ENCODE results near the gene RNH1.
"Not testable (repeated sequence)": the region's sequence is repeated elsewhere in the genome, so short reads cannot be mapped to it uniquely, and the experiment has no call there.

RNH1 gene

DNA sequence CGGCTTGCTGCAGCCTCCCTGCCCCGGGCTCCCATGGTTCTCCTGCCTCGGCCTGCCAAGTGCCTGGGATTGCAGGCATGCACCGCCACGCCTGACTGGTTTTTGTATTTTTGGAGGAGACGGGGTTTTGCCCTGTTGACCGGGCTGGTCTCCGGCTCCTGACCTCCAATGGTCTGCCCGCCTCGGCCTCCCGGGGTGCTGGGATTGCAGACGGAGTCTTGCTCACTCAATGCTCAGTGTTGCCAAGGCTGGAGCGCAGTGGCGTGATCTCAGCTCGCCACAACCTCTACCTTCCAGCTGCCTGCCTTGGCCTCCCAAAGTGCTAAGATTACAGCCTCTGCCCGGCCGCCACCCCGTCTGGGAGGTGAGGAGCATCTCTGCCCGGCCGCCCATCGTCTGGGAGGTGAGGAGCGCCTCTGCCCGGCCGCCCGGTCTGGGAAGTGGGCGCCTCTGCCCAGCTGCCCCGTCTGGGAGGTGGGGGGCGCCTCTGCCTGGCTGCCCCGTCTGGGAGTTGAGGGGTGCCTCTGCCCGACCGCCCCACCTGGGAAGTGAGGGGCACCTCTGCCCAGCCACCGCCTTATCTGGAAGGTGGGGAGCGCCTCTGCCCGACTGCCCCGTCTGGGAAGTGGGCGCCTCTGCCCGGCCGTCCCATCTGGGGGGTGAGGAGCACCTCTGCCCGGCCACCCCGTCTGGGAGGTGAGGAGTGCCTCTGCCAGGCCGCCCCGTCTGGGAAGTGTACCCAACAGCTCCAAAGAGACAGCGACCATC lies 10.1 kb upstream of the RNH1 start:
- DNase-seq: not testable (repeated sequence)

DNA sequence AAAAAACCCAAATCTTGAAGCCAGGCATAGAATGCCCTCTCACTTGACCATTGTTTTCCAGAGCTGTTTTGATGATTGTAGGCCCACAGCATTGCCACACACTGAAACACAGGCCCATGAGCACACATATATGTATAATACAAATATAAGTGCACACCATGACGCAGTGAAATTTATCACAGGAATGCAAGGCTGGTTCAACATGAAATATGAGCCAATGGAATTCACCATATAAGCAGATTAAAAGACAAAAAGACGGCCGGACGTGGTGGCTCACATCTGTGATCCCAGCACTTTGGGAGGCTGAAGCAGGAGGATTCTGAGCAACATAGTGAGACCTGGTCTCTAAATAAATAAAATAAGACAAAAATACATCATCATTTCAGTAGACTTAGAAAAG lies 9.4 kb upstream of the RNH1 start:
- DNase-seq: no peak

DNA sequence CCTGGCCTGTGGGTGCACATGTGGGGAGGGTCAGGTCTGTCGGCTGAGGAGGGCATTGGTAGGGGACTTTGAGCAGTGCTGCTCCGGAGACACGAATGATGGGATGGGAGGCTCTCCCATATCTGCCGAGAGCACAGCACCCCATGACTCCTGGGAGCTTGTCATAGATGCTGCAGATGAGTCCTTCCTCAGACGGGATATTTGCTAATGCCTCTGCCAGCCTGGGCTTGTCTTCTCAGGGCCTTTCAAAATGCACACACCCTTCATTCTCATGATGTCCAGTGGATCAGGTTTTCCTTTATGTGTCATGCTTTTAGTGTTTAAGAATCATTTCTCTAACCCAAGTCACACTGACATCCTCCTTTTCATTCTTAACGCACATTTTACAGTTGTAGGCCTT lies 8.1 kb upstream of the RNH1 start:
- DNase-seq: no peak

DNA sequence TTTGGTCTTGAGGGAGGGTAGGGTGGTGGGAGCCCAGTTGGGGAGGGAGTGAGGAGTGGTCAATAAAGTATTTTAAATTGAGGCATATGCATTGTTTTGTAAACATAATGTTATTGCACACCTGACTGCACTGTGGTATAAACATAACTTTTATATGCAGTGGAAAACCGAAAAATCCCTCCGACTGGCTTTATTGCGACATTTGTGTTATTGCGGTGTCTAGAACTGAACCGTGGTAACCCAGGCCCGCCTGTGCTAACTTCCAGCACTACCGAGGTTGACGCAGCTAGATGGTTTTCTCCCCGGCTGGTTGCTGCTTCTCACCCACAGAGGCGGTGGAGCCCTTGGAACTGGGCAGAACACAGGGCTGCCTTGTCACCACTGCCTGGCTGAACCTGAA lies 7.6 kb upstream of the RNH1 start:
- no peak for DNase-seq

DNA sequence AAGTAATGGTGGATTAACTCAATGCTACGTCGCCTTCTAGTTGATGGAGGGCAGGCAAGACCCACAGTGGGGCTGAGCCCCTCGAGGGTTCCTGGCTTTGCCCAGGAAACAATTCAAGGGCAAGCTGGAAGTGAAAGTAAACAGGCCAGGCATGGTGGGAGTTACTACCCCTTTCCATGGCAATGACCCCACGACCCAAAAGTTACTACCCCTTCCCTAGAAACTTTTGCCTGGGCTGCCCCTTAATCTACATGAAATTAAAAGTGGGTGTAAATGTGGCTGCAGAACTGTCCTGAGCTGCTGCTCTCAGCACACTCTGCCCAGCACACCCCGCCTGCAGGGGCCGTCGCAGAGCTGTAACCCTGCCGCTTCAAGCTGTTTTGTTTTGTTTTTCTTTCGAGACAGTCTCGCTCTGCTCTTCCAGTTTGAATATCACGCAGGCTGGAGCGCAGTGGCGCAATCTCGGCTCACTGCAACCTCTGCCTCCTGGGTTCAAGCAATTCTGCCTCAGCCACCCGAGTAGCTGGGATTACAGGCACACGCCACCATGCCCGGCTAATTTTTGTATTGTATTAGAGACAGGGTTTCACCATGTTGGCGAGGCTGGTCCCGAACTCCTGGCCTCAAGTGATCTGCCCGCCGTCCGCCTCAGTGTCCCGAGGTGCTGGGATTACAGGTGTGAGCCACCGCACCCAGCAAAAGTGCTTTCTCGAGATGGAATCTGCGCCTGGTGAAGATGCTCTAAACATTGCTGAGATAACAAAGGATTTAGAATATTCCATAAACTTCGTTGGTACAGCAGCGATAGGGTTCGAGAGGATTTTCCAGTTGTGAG lies 5.9 kb upstream of the RNH1 start:
- no peak for DNase-seq

DNA sequence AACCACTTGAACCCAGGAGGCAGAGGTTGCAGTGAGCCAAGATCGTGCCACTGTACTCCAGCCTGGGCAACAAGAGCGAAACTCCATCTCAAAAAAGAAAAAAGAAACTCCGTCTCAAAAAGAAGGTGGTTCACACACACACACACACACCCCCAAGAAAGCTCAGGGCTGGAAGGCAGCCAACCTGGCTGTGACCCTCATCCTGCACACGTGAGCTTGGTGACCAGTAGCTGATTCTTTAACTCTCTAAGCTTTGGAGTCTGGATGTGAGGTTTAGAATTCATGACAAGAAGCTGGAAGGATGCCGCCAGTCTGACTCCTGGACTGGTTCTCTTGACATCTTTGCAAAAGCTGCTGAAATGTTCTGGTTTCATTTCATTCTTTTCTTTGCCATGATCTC lies 1.9 kb upstream of the RNH1 start:
- DNase-seq: no peak

DNA sequence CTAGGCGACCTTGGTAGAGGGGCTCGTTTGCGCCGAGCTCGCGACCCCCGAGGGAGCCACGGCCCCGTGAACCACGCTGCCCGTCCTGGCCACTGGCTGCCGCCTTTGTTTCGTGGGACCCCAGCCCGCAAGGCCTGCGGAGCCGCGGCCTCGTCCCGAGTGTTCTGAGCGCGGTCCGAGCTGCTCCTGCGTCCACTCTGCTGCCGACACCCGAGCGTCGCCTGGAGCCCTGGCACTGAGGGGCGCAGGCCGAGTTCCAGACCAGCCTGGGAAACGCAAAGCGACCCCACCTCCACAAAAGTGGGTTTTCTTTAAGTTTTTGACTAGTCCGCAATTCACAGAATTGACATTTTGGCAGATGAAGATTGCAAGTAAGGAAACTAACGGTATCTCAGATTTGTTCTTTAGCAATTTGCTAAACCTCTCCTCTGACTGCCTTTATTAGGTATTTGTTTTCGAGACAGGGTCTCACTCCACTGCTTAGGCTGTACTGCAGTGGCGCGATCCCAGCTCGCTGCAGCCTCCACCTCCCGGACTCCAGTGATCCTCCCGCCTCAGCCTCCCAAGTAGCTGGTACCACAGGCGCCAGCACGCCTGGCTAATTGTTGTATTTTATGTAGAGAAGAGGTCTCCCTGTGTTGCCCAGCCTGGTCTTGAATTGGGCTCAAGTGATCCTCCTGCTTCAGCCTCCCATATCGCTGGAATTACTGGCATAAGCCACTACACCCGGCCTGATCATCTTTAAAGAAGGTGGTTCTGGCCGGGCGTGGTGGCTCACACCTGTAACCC lies 879 bp upstream of the RNH1 start:
- no peak for DNase-seq

DNA sequence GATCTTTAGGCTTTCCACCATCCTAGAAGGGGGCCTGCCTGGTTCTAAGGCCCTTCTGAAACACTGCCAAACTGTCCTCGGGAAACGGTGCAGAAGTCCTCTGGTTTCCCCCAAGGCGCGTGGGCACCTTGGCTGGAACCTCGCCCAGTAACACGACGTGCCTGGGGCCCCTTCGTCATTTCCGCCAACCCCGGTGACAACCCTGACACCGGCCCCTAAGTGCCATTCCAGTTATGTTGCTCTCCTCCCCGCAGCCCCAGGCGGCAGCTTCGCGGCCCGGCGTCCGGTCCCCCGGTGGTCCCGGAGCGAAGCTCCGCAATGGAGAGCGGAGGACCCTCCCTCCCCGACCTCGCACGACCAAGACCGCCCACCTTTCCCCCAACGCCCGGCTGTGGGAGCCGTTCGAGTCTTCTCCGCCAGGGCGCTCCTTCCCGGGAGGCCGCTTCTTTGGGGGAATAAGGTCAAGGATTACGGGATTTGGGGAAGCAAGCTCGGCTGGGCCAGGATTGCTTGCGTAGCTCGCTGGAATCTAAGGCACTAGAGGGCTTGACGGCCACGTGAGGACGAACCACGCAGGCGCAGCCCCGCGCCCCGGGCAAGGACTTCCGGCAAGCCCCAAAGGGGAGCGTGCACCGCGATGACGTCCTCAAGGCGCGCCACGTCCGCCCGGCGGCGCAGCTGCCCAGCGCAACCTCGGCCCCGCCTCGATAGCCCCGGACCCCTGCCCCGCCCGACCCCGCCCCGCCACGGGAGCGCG lies 626 bp downstream of the RNH1 start:
- DNase-seq: peak; percentile 95 to 96

DNA sequence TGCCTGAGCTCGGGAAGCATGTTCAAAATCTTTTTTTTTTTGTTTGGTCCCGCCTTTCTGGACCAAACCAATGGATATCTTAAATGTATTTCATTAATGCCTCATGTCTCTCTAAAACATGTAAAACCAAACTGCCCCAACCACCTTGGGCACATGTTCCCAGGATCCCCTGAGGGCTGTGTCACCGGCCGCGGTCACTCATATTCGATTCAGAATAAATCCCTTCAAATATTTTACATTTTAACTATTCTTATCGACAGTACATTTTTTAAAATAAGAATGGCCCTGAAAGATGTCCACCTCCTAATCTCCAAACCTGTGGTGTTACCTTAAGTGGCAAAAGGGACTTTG lies 2.1 kb downstream of the RNH1 start:
- DNase-seq: no peak

DNA sequence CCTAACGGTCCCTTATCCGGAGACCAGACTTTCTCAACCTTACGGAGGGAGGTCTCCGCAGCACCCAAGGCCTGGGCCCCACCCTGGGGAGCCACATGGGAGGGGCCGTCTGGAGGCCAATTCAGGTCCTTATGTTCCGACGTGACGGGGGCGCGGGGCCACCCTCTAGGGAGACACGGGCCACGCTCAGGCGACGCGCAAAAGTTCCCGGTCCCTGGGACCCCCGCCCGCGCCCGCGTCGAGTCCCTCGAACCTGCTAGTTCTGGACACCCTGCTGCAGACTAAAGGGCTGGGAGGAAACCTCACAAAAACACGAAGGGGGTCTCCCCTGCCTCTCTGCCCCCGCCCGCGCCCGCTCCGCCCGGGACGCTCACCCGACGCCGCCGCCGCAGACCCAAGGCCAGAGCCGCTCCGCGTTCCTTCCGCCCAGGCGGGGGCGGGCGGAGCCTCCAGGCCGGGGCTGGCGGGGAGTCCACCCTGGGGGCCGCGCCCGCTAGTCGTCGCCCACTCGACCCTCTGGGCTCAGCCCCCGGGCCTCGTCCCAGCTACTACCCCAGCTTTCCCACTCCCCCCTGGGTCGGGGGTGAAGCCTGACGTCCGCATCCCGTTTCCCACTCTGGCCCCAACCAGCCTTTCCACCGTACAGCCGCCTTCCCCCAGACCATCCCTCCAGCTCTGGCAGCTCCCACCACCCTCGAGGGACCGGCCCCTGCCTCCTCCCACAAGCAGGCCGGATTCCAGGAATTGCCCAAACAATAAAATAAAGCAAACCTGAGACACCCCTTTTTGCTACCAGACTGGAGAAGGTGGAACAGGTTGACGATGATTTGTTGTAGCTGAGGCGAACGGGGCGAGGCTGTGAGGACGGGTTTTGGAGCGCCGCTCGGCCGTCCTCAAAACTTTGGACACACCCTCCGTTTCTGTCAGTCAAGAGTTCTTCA lies 2.7 kb downstream of the RNH1 start:
- no peak for DNase-seq

DNA sequence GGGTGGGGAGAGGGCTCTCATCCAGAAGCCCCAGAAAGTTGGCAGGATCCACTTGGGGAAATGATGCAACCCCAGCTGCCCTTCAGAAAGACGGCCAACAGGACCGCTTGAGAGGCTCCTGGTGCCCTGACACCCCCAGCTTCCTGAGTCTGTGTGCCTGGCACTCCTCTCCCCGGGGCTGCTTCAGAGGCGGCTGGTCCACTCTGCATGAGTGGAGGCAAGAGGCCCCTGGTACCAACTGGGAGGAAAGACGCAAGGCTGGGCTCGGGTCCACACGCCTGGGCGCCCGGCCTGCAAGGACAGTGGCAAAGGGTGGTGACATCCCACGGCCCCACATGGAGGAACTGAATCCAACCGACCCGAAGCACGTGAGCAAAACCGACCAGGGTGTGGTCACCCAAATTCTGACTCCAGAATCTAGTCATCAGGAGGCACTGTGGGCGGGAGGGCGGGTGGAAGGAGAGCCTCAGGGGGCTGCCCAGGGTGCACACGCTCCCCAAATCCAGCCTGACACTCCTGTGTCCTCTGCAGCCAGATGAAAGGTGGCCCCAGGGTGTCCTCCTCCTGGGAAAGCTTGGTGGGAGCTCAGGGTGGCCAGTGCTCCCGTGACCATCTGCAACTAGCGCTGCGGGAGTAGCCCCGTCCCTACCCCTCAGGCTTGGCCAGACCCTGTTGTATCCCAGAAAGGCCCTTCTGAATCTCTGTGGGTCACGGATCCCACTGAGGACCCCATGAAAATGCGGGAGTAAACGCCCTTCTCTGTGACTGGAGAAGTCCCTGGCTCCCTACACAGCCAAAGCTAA lies 3.7 kb downstream of the RNH1 start:
- no peak for DNase-seq

DNA sequence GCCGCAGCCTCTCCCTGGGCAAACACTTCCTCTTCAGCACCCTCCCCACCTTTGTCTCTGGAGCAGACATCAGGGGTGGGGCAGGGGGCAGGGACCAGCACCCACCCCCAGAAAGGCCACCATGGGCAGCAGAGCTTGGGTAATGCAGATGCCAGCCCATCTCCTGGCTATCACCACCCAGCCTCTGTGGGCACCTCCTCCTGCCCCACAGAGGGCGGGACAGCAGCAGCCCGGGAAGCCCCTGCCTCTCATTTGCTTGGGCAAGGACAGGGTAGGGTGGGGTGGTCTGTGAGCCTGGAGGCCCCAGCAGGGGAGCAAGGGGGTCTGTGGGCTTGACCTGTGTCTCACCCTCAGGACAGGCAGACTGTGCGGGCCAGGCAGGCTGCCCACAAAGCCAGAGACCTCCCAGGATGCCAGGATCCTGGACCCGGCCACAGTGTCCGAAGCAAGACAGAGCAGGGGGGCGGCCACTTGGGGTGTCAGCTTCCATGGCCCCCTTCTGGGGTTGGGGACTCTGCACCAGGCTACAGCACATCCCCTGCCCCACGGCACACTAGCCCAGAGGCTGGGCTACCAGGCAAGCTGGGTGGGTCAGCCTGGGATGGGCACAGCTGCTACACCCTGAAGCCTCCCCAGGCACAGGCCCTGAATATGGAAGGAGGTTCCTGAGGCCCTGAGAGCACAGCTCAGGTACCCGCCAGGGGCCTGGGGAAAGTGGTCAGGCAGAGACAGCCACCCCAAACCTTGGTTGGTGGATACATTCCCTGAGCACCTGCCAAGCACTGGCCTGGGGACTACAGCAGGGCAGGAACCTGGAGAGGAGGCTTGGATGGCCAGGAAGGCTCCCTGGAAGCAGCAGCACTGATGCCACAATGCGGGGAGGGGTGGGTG lies 4.5 kb downstream of the RNH1 start:
- DNase-seq: no peak

DNA sequence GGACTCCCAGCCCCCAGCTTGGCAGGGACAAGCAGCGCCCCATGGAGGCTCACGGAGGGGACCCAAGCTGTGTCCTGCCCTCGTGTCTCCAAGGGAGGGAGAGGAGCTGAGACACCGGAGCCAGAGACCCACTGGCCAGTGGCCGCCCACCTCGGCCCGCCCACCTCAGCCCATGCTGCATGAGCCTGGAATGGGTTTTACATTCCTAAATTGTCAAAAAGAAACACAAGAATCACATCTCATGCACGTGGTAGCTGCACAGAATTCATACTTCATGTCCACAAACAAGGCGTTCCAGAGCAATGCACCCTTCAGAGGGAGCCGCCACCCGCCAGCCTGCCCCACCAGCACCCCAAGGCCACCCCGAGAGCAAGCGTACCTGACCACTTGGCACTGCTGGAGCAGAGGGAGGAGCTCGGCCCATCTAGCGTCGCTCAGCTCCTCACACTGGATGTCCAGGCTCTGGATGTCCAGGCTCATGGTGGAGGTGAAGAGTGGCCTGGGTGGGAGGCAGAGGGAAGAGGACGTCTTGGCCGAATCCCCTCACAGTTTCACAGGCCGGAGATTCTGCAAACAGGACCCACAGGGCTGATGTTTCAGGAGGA lies 5.3 kb downstream of the RNH1 start:
- no peak for DNase-seq

DNA sequence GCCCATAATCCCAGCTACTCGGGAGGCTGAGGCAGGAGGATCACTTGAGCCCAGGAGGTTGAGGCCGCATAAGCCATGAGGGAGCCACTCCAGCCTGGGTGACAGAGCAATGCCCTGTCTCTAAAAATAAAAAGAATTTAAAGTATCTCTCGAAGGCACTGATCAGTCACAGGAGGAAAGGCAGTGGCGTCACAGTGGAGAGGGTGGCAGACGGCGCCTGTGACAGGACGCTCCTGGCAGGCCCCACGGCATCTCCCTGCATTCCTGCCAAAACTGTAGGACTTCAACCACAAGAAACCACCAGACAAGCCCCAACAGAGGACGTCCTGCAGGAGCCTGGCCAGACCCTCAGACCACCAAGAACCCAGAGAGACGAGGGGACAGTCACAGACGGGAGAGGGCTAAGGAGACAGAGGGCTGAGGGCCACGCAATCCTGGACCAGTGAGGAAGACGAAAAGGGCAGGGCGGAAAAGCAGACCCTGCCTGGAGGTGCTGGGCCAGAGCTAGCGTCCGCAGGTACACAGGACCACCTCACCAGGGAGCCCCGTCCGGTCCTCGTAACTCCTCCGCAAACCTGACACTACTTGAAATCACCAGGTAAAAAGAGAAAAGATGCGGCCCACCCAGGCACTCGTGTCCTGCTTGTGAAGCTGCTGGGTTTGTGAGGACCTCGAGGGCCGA lies 5.9 kb downstream of the RNH1 start:
- no peak for DNase-seq

DNA sequence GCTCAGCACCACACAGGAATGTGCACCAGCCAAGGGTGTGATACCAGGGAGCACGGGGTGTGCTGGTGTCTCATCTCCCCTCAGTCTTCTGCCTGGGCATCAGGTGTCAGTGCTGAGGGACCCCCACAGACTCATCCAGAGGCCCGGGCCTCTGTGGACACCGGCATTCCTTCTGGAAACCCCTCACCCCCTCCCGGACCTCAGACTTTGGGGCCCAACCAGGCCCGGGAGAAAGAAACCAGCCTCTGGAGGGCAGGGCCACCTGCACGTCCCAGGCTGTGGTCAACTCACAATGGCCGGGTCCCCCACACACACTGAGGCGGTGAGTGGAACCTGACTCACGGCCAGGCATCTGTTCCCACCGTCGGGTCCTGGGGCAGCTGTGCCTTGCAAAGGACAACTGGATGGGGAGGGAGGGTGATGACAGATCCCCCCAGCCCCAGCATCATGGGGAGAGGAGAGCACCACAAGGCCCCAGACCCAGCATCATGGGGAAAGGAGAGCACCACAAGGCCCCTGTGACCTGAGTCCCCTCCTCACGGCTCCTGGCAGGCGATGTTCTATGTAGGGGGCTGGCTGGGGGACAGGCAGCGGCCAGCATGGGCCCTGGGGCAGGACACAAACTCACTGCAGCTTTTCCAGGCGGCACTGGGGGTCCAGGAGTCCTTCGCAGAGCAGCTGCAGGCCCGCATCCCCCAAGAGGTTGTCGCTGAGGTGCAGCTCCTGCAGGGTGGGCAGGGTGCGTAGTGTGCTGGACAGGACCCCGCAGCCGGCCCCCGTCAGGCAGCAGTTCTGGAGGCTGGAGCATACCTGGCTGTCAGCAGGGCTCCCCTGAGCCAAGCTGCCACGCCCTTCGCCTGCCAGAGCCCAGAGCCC lies 7.6 kb downstream of the RNH1 start:
- no peak for DNase-seq

DNA sequence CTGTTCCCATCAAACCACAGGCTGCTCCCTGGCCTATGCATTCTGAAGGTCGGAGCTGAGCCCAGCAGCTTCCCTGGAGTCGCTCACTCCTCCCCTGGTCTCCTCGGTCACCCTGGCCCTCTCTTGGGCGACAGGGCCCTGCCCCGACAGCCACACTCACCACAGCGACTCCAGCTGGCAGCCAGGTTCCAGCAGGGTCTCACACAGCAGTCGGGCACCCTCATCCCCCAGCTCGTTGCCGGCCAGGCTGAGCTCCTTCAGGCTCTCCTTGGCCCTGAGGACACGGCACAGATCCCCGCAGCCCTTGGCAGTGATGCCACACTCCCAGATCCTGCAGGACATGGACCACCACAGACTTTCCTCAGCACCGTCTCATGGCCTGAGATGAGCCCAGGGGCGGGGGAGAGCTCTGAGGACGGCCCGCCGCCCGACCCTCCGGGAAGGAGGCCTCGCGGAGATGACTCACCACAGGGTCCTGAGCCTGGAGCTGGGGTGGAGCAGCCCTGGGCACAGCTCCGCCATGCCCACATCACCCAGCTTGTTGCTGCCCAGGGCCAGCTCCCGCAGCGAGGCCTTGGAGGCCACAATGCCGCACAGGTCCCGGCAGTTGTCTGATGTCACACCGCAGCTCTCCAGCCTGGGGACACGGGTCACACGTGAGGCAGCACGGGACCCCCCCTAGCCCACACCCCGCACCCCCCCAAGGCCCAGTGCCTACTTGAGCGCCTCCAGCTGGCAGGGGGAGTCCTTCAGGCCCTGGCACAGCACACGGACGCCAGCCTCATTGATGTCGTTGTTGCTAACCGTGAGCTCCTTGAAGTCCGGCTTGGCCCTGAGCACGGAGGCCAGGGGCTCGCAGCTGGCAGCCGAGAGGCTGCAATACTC lies 8.5 kb downstream of the RNH1 start:
- no peak for DNase-seq
